HG03439 (cell line): ENCODE data around the gene SPACDR.

Source experiments
- ATAC-seq: cut with Tn5 transposase; IDR thresholded peaks from one replicate; pipeline ENCODE4 v1.9.1; 2021; ENCODE audit warnings: mild to moderate bottlenecking, moderate library complexity; ENCODE audit not compliant: unreplicated experiment

The SPACDR gene

GRCh38 chr7:100419660-100420226 lies 44.3 kb downstream of the SPACDR start:
- ATAC-seq, result no peak

GRCh38 chr7:100418930-100419659 lies 45.0 kb downstream of the SPACDR start:
- ATAC-seq, result no peak

GRCh38 chr7:100415448-100415847 lies 48.6 kb downstream of the SPACDR start:
- ATAC-seq, result no peak

- ATAC-seq, result no peak
Observed at GRCh38 chr7:100413889-100414288, 50.2 kb downstream of the SPACDR start.

GRCh38 chr7:100413346-100413745 lies 50.7 kb downstream of the SPACDR start:
- ATAC-seq, result no peak

GRCh38 chr7:100411101-100411500 lies 53.0 kb downstream of the SPACDR start:
- no peak for ATAC-seq

GRCh38 chr7:100407285-100408180 lies 56.5 kb downstream of the SPACDR start:
- peak; percentile 67 for ATAC-seq

- ATAC-seq, result no peak
Observed at GRCh38 chr7:100406767-100407166, 57.3 kb downstream of the SPACDR start.
